ENCODE measurements around the gene ZHX3.

GRCh38 chr20:41140226-41141133, 177.1 kb downstream of the ZHX3 start:
- TF ChIP-seq CTCF (IDR thresholded peaks at IDR 0.05) (no peak), POLR2A (IDR thresholded peaks at IDR 0.05) (no peak)

Data from heart left ventricle (tissue), 13 donors.